Coronary artery (tissue), 2 donors: ENCODE data around the gene KCNQ5.

Experiments
- DNase-seq: peaks from one replicate; pipeline ENCODE4 v3.0.0-alpha.2; 2017; ENCODE audit warnings: low spot score
- H3K27ac ChIP-seq, 2 donors: fragments of 200-600 bp; sonication (generic); one replicate each; pipeline ENCODE4 v1.5.1; 2016 to 2019
- H3K4me3 ChIP-seq: fragments of 200-600 bp; sonication (generic); 2 replicates; pipeline ENCODE4 v1.5.1; 2016; ENCODE audit warnings: mild to moderate bottlenecking, moderate library complexity
- TF ChIP-seq, protein P1 (sequence below): fragments of 200-600 bp; sonication (generic); IDR thresholded peaks from one replicate; pipeline ENCODE4 v1.5.1; 2019; ENCODE audit warnings: antibody characterized with exemption

KCNQ5 gene

DNA sequence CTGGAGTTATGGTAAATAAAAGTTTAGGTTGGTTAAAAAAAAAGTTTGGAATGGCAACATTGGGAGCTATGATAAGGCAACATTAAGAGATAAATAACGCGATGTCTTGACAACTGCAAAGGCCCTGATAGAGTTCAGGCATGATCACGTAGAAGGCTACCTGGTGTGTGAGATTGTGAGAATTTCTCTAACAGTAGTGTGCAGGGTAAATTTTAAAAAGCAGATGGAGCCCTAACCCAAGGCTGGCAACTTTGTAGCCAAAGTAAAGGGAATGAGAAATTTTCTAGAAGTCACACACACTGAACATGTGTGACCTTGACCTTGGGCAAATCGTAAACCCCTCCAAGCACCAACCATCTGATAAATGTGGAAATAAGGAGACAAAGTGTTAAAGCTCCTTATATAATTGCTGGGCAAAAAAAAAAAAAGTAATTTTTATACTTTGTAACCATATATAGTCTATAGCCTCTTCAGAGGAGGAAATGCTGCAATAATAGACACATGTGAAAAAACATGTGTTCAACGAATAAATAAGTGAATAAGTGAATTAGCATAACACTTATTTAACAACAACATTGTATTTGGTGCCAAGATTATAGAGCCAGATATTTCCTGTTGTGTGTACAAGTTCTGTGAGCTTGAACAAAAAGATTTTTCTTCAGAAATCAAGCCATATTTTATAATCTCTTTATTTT lies 18.2 kb downstream of the KCNQ5 start:
- no peak overlapping the region for H3K4me3 ChIP-seq
- TF ChIP-seq, protein P1, sequence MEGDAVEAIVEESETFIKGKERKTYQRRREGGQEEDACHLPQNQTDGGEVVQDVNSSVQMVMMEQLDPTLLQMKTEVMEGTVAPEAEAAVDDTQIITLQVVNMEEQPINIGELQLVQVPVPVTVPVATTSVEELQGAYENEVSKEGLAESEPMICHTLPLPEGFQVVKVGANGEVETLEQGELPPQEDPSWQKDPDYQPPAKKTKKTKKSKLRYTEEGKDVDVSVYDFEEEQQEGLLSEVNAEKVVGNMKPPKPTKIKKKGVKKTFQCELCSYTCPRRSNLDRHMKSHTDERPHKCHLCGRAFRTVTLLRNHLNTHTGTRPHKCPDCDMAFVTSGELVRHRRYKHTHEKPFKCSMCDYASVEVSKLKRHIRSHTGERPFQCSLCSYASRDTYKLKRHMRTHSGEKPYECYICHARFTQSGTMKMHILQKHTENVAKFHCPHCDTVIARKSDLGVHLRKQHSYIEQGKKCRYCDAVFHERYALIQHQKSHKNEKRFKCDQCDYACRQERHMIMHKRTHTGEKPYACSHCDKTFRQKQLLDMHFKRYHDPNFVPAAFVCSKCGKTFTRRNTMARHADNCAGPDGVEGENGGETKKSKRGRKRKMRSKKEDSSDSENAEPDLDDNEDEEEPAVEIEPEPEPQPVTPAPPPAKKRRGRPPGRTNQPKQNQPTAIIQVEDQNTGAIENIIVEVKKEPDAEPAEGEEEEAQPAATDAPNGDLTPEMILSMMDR: no peak
- no peak for DNase-seq
- H3K27ac ChIP-seq: no peak overlapping the region

DNA sequence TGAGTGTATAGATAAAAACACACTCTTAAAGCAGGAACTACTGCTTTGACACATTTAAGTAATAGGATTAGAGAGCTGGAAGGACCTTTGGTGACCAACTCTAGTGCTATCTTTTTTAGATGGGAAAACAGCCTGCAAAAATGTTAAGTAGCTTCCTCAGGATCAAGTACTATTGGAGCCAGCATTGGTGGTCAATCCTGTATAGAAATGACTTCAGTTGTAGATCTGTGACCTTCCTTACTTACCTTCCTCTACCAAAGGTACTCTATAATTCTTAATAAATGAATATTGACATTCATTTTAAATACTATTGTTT lies 18.7 kb downstream of the KCNQ5 start:
- Histone ChIP-seq H3K27ac (no peak overlapping the region), H3K4me3 (no peak overlapping the region)
- TF ChIP-seq, protein P1: no peak
- DNase-seq: no peak

DNA sequence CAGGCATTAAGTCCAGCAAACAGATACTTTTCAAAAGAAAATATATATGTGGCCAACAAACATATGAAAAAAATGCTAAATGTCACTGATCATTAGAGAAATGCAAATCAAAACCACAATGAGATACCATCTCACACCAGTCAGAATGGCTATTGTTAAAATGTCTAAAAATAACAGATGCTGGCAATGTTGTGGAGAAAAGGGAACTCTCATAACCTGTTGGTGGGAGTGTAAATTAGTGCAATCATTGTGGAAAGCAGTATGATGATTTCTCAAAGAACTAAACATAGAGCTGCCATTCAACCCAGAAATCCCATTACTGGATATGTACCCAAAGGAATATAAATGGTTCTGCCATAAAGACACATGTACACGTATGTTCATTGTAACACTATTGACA lies 20.6 kb downstream of the KCNQ5 start:
- H3K27ac ChIP-seq: no peak overlapping the region
- no peak overlapping the region for H3K4me3 ChIP-seq
- TF ChIP-seq, protein P1: no peak
- no peak for DNase-seq

DNA sequence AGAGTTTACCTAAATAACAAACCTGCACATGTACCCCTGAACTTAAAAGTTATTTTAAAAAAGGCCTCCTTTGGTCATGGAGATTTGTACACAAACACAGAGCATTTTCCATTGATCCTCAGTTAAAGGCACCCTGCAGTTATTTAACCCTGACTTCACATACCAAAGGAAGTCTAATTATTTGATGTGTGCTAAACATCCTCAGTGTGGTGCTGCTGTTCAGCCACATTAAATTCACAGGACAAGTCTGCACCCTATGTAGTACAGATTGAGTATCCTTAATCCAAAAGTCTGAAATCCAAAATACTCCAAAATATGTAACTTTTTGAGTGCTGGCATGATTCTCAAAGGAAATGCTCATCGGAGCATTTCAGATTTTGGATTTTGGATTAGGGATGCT lies 21.4 kb downstream of the KCNQ5 start:
- no peak overlapping the region for H3K4me3 ChIP-seq
- DNase-seq: no peak
- TF ChIP-seq, protein P1: no peak
- no peak overlapping the region for H3K27ac ChIP-seq

DNA sequence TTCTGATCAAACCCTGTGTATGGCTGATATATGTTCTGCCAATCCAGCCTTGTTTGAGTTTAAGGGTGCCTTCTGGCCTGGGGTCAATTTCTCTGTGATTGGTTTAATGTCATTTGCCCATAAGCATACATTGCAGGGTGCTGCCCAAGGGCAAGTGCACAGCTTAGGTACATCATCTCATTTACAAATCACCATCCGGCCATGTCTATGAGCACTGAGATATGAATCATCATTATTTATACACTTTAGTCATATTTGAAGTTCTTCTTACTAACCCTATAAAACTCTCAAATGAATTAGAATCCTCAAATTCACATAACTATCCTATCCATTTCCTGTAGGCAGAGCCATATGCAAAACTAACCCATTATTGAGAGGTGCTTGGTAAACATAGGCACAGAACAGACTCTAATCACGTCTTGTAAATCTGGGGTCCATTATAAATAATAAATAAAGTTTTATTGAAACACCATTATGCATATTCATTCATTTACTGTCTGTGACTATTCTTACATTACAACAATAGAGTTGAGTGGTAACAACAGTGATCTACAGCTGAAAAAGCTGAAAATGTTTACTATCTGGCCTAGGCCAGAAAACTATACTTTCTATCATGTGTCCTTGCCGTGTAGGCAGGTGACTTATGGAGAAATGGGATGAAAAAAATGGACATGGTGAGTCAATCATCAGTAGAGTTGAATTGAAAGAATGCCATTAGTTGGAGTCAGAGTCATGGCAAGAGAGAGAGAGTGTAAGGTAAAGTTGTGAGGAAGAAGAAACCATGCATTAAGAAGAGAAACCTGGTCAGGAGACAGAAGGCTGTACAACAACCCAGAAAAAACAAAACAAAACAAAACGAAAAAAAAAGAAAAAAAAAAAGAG lies 25.0 kb downstream of the KCNQ5 start:
- TF ChIP-seq, protein P1: no peak
- no peak overlapping the region for H3K27ac ChIP-seq
- no peak for DNase-seq
- no peak overlapping the region for H3K4me3 ChIP-seq

DNA sequence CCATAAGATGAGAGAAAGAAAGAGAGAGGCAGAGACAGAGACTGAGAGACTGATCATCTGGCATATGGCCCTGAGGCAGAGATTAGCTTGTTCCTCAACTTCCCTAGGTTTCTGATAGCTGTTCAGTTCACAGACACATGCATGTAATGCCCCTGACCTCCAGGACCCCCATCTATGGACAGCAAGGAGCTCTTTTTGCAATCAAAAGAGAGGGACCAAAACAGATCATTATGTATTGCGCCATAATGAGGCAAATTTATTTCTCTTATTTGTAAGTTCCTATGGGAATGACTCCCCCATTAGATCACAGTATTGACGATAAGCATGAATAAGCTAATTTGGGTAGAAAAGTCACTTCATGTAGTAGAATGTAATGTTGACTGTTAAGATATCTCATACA lies 25.6 kb downstream of the KCNQ5 start:
- Histone ChIP-seq H3K4me3 (no peak overlapping the region), H3K27ac (no peak overlapping the region)
- no peak for DNase-seq
- TF ChIP-seq, protein P1: no peak
